ENCODE measurements around the gene PLA2G4B.

GRCh38 chr15:41811432-41812195, 27.0 kb upstream of the PLA2G4B start:
- TF ChIP-seq, protein P1, sequence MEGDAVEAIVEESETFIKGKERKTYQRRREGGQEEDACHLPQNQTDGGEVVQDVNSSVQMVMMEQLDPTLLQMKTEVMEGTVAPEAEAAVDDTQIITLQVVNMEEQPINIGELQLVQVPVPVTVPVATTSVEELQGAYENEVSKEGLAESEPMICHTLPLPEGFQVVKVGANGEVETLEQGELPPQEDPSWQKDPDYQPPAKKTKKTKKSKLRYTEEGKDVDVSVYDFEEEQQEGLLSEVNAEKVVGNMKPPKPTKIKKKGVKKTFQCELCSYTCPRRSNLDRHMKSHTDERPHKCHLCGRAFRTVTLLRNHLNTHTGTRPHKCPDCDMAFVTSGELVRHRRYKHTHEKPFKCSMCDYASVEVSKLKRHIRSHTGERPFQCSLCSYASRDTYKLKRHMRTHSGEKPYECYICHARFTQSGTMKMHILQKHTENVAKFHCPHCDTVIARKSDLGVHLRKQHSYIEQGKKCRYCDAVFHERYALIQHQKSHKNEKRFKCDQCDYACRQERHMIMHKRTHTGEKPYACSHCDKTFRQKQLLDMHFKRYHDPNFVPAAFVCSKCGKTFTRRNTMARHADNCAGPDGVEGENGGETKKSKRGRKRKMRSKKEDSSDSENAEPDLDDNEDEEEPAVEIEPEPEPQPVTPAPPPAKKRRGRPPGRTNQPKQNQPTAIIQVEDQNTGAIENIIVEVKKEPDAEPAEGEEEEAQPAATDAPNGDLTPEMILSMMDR (IDR thresholded peaks at IDR 0.05), result peak; percentile 79 to 88 (median 87)
- TF ChIP-seq POLR2A (IDR thresholded peaks at IDR 0.05), result no peak

All from testis (tissue), 2 donors.